ENCODE measurements around the gene ZNF786. TPM values are rescaled to one million over a fixed set of nuclear protein-coding genes. Genes with fewer than 3 reads are reported as not detected.
"Not testable (repeated sequence)": the region's sequence is repeated elsewhere in the genome, so short reads cannot be mapped to it uniquely, and the experiment has no call there.

Gene ZNF786
- total RNA-seq, 8 experiments from 2014 or later, result 2.5 to 15.6 (median 7.1) TPM

- in situ Hi-C loops (cut with MboI; ENCODE audit: low pct_unique_long_range_greater_than_20kb in 2 of 9, low sequenced_read_pairs in 9 of 9, unreplicated experiment in 9 of 9), result no loop called here
- WGBS, 10 experiments, result 17 to 100% (median 77%) methylated on average over 1 to 8 of the region's 8 CpGs; no CpG with 5 or more reads in 3 of the 10 experiments
- H3K4me1 ChIP-seq (replicated peaks in 1 of 2), result no peaks in the 10 kb centered on the region
- H3K27ac ChIP-seq, result no peak overlapping the region
- no peak for ATAC-seq (replicated peaks in 6 of 8)
- no peak overlapping the region for H3K4me3 ChIP-seq
Measured at GRCh38 chr7:149043936-149044335, 46.6 kb downstream of the ZNF786 start.

- H3K4me3 ChIP-seq, result no peak overlapping the region
- H3K4me1 ChIP-seq (replicated peaks in 1 of 2), result no peaks in the 10 kb centered on the region
- H3K27ac ChIP-seq, result no peak overlapping the region
- 25 to 100% (median 80%) methylated on average over 1 to 4 of the region's 5 CpGs; no CpG with 5 or more reads in 3 of the 10 experiments for WGBS, 10 experiments
- in situ Hi-C loops (cut with MboI; ENCODE audit: low pct_unique_long_range_greater_than_20kb in 2 of 9, low sequenced_read_pairs in 9 of 9, unreplicated experiment in 9 of 9), result no loop called here
- no peak for ATAC-seq (replicated peaks in 6 of 8)
Measured at GRCh38 chr7:149041350-149041749, 49.2 kb downstream of the ZNF786 start.

GRCh38 chr7:149038641-149039040, 51.9 kb downstream of the ZNF786 start:
- in situ Hi-C loops (cut with MboI; ENCODE audit: low pct_unique_long_range_greater_than_20kb in 2 of 9, low sequenced_read_pairs in 9 of 9, unreplicated experiment in 9 of 9); H3K4me1 ChIP-seq (replicated peaks in 1 of 2): not testable (repeated sequence)
- WGBS, 10 experiments, result 100% methylated on average over 3 of the region's 32 CpGs; no CpG with 5 or more reads in 9 of the 10 experiments

GRCh38 chr7:149036676-149037075, 53.8 kb downstream of the ZNF786 start:
- Histone ChIP-seq H3K4me3 (no peak overlapping the region), H3K4me1 (replicated peaks in 1 of 2) (no peaks in the 10 kb centered on the region), H3K27ac (no peak overlapping the region)
- 50 to 100% (median 89%) methylated on average over 1 of the region's 1 CpG; no CpG with 5 or more reads in 4 of the 10 experiments for WGBS, 10 experiments
- ATAC-seq (replicated peaks in 6 of 8), result no peak
- in situ Hi-C loops (cut with MboI; ENCODE audit: low pct_unique_long_range_greater_than_20kb in 2 of 9, low sequenced_read_pairs in 9 of 9, unreplicated experiment in 9 of 9), result no loop called here

More at GRCh38 chr7:149038641-149039040, 51.9 kb downstream of the ZNF786 start:
- H3K27ac ChIP-seq; ATAC-seq (replicated peaks in 6 of 8); H3K4me3 ChIP-seq: not testable (repeated sequence)

- in situ Hi-C loops (cut with MboI; ENCODE audit: low pct_unique_long_range_greater_than_20kb in 2 of 9, low sequenced_read_pairs in 9 of 9, unreplicated experiment in 9 of 9), result no loop called here
- Histone ChIP-seq H3K27ac (no peak overlapping the region), H3K4me1 (replicated peaks in 1 of 2) (peaks cover 0 to 8% of the 10 kb centered on the region in 2 donors), H3K4me3 (no peak overlapping the region)
- ATAC-seq (replicated peaks in 6 of 8), result no peak
- 63 to 96% (median 84%) methylated on average over 1 to 3 of the region's 3 CpGs for WGBS, 10 experiments
Measured at GRCh38 chr7:149031353-149031910, 59.1 kb downstream of the ZNF786 start.

- in situ Hi-C loops (cut with MboI; ENCODE audit: low pct_unique_long_range_greater_than_20kb in 2 of 9, low sequenced_read_pairs in 9 of 9, unreplicated experiment in 9 of 9); H3K4me3 ChIP-seq; H3K27ac ChIP-seq; H3K4me1 ChIP-seq (replicated peaks in 1 of 2); ATAC-seq (replicated peaks in 6 of 8): not testable (repeated sequence)
- 67 to 100% (median 97%) methylated on average over 1 to 7 of the region's 9 CpGs; no CpG with 5 or more reads in 4 of the 10 experiments for WGBS, 10 experiments
Measured at GRCh38 chr7:149030439-149030838, 60.1 kb downstream of the ZNF786 start.

- H3K27ac ChIP-seq, result peak within 1 kb of the TSS; percentile 72 to 76
- peak within 1 kb of the TSS; percentile 61 to 83 (median 75) for H3K4me3 ChIP-seq
- H3K4me1 ChIP-seq (replicated peaks in 1 of 2), result peaks cover 0 to 8% of the 10 kb centered on the region in 2 donors
- 0 to 17% methylated on average over 1 to 5 of the region's 87 CpGs; no CpG with 5 or more reads in 8 of the 10 experiments for WGBS, 10 experiments
- ATAC-seq (replicated peaks in 6 of 8), result peak; percentile 89 to 97 (median 96)
- in situ Hi-C loops (cut with MboI; ENCODE audit: low pct_unique_long_range_greater_than_20kb in 2 of 9, low sequenced_read_pairs in 9 of 9, unreplicated experiment in 9 of 9), result no loop called here
Measured at GRCh38 chr7:149028346-149029109, 62.0 kb downstream of the ZNF786 start, which contains the start of gene PDIA4. Gene PDIA4 (minus strand): TSS chr7:149028505. CDS start chr7:149028408, 97 bp downstream.

- peaks cover 0 to 8% of the 10 kb centered on the region in 2 donors for H3K4me1 ChIP-seq (replicated peaks in 1 of 2)
- peak overlapping the region; percentile 72 to 76 for H3K27ac ChIP-seq
- peak in 2 of 8 experiments; percentile 0 for ATAC-seq (replicated peaks in 6 of 8)
- in situ Hi-C loops (cut with MboI; ENCODE audit: low pct_unique_long_range_greater_than_20kb in 2 of 9, low sequenced_read_pairs in 9 of 9, unreplicated experiment in 9 of 9), result no loop called here
- H3K4me3 ChIP-seq, result peak overlapping the region; percentile 61 to 83 (median 75)
- 0 to 47% (median 2%) methylated on average over 1 to 13 of the region's 43 CpGs; no CpG with 5 or more reads in 2 of the 10 experiments for WGBS, 10 experiments
Measured at GRCh38 chr7:149027611-149028345, 62.7 kb downstream of the ZNF786 start.

- H3K4me3 ChIP-seq, result peak overlapping the region; percentile 61 to 83 (median 75)
- H3K4me1 ChIP-seq (replicated peaks in 1 of 2), result peaks cover 0 to 8% of the 10 kb centered on the region in 2 donors
- H3K27ac ChIP-seq, result no peak overlapping the region
- no peak for ATAC-seq (replicated peaks in 6 of 8)
- in situ Hi-C loops (cut with MboI; ENCODE audit: low pct_unique_long_range_greater_than_20kb in 2 of 9, low sequenced_read_pairs in 9 of 9, unreplicated experiment in 9 of 9), result no loop called here
- WGBS, 10 experiments, result 0 to 63% (median 39%) methylated on average over 2 to 10 of the region's 10 CpGs; no CpG with 5 or more reads in 1 of the 10 experiments
Measured at GRCh38 chr7:149027055-149027454, 63.5 kb downstream of the ZNF786 start.

GRCh38 chr7:149023662-149024061, 66.9 kb downstream of the ZNF786 start:
- Histone ChIP-seq H3K4me3 (no peak overlapping the region), H3K27ac (no peak overlapping the region), H3K4me1 (replicated peaks in 1 of 2) (peaks cover 0 to 8% of the 10 kb centered on the region in 2 donors)
- WGBS, 10 experiments, result 81 to 100% (median 94%) methylated on average over 1 to 7 of the region's 7 CpGs; no CpG with 5 or more reads in 2 of the 10 experiments
- no peak for ATAC-seq (replicated peaks in 6 of 8)
- in situ Hi-C loops (cut with MboI; ENCODE audit: low pct_unique_long_range_greater_than_20kb in 2 of 9, low sequenced_read_pairs in 9 of 9, unreplicated experiment in 9 of 9), result no loop called here

GRCh38 chr7:149022756-149023360, 67.7 kb downstream of the ZNF786 start:
- H3K4me3 ChIP-seq, result no peak overlapping the region
- WGBS, 10 experiments, result 66 to 100% (median 81%) methylated on average over 1 to 3 of the region's 6 CpGs; no CpG with 5 or more reads in 3 of the 10 experiments
- ATAC-seq (replicated peaks in 6 of 8), result no peak
- no peak overlapping the region for H3K27ac ChIP-seq
- peaks cover 0 to 8% of the 10 kb centered on the region in 2 donors for H3K4me1 ChIP-seq (replicated peaks in 1 of 2)
- in situ Hi-C loops (cut with MboI; ENCODE audit: low pct_unique_long_range_greater_than_20kb in 2 of 9, low sequenced_read_pairs in 9 of 9, unreplicated experiment in 9 of 9), result no loop called here

GRCh38 chr7:149021725-149022062, 68.8 kb downstream of the ZNF786 start:
- WGBS, 10 experiments, result 88 to 100% (median 95%) methylated on average over 3 to 12 of the region's 12 CpGs; no CpG with 5 or more reads in 5 of the 10 experiments
- no peak overlapping the region for H3K27ac ChIP-seq

More at GRCh38 chr7:149021725-149022062, 68.8 kb downstream of the ZNF786 start:
- no peak overlapping the region for H3K4me3 ChIP-seq
- in situ Hi-C loops (cut with MboI; ENCODE audit: low pct_unique_long_range_greater_than_20kb in 2 of 9, low sequenced_read_pairs in 9 of 9, unreplicated experiment in 9 of 9), result no loop called here
- ATAC-seq (replicated peaks in 6 of 8), result no peak
- H3K4me1 ChIP-seq (replicated peaks in 1 of 2), result peaks cover 0 to 2% of the 10 kb centered on the region in 2 donors

All from motor neuron (in vitro differentiated cells).